NCI-H446 treated with DMSO at 0.1 percent for 48 hours (cell line): ENCODE data around the gene CTCF.

Source experiments
- DNase-seq: peaks from one replicate; lab custom pipeline; 2025; lab: John Stamatoyannopoulos, UW

Gene CTCF

DNA sequence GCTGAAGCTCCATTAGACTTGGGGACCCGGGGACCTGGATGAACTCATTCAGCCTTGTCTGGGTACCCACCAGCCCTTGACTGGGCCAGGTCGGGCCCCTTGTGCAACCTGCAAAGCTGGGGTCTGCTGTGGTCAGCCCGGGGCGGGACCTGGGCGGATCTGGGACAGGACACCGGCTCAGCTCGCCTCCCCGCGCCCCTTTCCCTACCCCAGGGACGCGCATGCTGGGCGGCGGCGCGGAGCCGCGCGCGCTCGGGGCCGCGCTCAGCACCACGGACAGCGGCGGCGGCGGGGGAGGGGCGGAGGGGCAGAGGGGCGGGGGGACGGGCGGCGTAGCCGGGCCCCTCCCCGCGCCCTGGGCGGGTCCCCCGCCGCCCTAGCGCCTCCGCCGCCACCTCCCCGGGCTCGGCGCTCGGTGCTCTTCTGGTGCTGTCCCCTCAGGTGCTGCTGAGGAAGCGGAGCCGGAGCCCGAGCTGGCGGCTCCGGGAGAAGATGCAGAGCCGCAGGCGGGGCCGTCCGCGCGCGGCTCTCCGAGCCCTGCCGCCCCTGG, 90.3 kb downstream of the CTCF start:
- DNase-seq, result no peak

DNA sequence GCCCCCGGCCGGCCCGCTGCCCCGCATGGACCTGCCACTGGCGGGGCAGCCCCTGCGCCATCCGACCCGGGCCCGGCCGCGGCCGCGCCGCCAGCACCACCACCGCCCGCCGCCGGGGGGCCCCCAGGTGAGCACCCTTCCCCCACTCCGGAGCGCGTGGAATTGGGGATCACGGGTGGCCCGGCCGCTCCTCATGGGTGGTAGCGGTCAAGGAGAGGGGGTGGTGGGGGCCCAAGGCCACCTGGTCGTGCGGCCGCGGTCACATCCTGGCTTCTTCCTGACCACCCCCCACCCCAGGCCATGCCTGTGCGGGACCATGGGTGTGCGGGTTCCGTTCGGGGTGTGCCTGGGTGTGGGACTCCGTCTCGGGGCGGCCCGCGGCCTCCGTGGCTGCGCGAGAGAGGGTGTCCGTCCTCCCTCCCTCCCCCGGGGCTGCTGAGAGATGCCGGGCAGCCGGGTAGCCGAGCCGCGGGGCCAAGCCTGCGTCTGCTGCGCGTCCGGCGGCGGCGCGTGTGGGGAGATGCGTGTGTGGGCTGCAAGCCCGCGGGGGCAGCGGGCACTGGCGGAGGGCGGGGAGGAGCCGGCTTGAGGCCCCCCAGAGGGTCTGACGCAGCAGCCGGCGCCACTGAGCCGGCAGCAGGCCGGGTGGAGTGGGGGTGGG, 90.9 kb downstream of the CTCF start:
- DNase-seq, result no peak

DNA sequence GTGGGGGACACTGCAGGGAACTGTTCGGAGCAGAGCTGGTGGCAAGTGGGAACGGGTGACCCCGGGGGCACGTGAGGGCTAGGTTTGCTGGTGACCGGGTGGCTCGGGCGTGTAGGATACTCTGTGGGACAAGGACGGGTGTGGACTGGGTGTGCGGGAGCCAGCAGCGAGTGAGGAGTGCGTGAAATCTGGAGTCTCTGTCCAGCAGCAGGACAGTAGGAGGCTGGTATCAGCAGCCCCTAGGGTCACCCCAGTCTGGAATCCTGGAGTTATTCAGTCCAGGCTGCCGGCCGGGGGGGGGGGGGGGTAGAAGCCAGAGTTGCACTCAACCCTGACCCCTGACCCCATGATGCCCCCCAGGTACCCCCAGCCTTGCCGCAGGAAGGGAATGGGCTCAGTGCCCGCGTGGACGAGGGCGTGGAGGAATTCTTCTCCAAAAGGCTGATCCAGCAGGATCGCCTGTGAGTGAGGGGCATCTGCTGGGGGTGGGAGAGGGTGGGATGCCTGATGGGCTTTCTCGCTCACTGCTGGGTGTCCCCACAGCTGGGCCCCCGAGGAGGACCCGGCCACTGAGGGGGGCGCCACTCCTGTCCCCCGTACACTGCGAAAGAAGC, 91.6 kb downstream of the CTCF start:
- no peak for DNase-seq

GRCh38 chr16:67654403-67654911, 92.1 kb downstream of the CTCF start:
- DNase-seq, result no peak

GRCh38 chr16:67655363-67655762, 93.0 kb downstream of the CTCF start:
- no peak for DNase-seq

DNA sequence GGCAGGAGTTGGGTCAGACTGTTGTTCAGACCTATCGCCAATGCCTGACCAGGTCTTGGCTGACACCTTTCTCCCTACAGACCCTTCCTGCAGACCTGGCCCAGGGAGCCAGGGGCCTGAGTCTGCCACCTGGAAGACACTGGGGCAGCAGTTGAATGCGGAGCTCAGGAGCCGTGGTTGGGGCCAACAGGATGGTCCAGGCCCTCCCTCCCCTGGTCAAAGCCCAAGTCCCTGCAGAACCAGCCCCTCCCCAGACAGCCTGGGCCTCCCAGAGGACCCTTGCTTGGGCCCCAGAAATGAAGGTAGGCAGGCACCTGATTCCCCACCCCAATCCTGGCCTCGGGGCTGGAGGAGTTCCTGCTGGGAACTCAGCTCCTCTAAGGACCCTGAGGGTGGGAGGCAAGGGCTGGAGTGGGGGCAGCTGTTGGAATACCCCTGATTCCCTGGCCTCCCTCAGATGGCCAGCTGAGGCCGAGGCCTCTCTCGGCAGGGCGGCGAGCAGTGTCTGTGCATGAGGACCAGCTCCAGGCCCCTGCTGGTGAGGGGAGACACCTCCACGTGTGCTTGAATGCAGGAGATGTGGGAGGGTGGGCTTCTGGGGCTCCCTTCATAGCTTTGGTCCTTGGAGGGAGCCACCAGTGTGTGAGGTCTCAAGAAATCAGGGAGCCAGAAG, 94.2 kb downstream of the CTCF start:
- no peak for DNase-seq

DNA sequence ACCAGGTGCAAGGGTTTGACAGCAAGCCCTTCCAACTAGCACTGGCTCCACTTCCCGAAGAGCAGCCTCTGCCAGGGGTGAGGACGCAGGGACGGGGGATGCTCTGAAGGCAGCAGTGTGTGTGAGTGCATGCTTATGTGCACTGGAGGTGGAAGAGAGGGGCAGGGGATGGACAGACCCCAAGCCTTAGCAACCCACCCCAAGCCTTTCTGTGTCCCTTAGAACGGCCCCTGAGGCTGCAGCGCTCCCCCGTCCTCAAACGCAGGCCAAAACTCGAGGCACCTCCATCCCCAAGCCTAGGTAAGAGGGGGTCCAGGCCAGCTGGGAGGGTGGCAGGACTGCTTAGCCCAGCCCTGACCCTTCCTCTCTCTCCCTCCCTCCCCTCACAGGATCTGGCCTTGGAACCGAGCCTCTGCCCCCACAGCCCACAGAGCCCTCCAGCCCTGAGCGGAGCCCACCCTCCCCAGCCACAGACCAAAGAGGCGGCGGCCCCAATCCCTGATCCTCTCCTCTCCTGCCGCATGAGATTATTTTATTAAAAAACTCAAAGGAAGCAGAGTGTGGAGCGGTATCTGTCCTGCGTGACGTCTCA, 94.8 kb downstream of the CTCF start:
- DNase-seq, result no peak

GRCh38 chr16:67657751-67658518, 95.6 kb downstream of the CTCF start:
- no peak for DNase-seq

- no peak for DNase-seq
Measured at GRCh38 chr16:67658849-67659674, 96.7 kb downstream of the CTCF start.

- peak; percentile 57 for DNase-seq
Measured at GRCh38 chr16:67659675-67660563, 97.6 kb downstream of the CTCF start, which contains the start of gene ACD. Gene ACD (minus strand): TSS chr16:67660260. CDS start chr16:67660220, 40 bp downstream.

DNA sequence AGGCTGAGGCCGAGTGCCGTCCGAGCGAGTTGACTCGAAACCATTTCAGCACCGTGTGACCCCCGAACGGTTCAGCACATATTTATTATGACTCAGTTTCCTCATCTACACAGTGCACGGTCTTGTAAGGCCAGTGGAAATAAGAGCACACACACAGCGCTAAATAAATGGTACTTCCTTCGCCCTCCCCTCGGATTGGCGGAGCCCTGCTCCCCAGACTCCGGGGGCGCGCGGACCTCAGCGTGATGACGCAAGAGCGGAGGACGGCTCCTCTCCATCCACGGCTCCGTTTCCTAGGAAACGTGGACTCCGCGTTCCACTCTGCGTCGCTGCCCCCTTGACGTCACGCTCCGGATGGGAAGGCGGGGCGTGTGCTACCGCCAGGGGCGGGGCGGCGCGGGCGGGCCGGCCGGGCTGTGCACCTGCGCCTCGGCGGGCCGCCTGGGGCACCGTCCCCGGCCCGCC, 98.3 kb downstream of the CTCF start, which contains the start of gene PARD6A:
Gene PARD6A (plus strand): TSS at position 397 of the 465 bp plus-strand sequence. CDS start 79 bp downstream, outside the sequence.
- peak; percentile 86 for DNase-seq

DNA sequence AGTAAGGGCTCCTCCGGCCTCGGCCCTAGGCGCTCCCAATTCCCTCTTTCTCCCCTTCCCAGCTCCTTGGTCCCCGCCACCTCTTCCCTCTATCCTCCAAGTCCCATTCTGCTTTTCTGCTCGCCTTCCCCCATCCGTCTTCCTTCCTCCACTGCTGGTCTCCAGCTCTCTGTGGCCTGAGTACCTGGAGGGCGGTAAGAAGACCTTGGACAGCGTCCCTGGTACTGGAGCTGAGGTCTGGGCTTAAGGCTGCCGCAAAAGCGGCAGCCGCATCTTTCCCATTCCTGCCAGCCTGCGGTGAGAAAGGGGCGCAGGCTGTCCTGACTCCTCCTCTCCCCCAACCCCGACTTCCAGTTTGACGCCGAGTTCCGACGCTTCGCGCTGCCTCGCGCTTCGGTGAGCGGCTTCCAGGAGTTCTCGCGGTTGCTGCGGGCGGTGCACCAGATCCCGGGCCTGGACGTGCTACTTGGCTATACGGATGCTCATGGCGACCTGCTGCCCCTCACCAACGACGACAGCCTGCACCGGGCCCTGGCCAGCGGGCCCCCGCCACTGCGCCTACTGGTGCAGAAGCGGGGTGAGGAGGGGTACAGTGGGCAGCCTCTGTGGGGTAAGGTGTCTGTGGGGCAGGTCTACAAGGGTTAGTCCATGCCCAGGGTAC, 98.9 kb downstream of the CTCF start:
- DNase-seq, result no peak

- DNase-seq, result no peak
Measured at GRCh38 chr16:67661886-67662652, 99.7 kb downstream of the CTCF start.

GRCh38 chr16:67662653-67663010, 100.3 kb downstream of the CTCF start:
- DNase-seq, result no peak

- no peak for DNase-seq
Measured at GRCh38 chr16:67663151-67663876, 101.0 kb downstream of the CTCF start.

- no peak for DNase-seq
Measured at GRCh38 chr16:67663877-67664222, 101.5 kb downstream of the CTCF start.

- DNase-seq, result no peak
Measured at GRCh38 chr16:67664258-67664657, 101.9 kb downstream of the CTCF start.

DNA sequence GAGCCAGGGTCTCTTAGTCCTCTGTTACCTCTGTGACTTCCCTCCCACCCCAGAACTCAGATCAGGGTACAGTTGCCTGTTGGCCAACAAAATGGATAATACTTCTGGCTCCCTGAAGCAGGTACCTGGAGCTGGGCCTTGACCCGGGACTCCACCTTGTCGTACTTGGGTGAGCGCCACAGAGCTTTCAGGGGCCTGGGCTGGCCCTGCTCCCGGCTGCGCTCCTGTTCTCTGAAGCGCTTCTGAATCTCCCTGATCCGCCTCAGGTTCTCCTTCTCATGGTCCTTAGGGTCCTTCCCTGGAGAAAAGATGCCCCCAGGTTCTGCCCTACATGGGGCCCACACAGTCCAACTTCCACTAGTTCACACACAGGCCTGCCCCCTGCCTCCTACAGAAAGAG, 102.5 kb downstream of the CTCF start:
- no peak for DNase-seq
